Adrenal gland (tissue), 5 donors: Measurements from ENCODE around the gene MT1B.

Experiments used
- POLR2A ChIP-seq, 2 donors: fragments of 450-650 bp; IDR thresholded peaks; one replicate each; pipeline ENCODE4 v1.6.1; 2017; ENCODE audit warnings: antibody characterized with exemption in 2 of 2, mild to moderate bottlenecking in 2 of 2, moderate library complexity in 1 of 2
- TF ChIP-seq, protein P1 (sequence below), 6 experiments: fragments of 450-650 bp in 4 of 6; fragments of 200-600 bp in 2 of 6; sonication (generic) in 1 of 6; IDR thresholded peaks; 1 replicate in 5 of 6; 2 replicates in 1 of 6; pipeline versions ENCODE4 v1.5.1 to v1.8.0; 2016 to 2021; ENCODE audit warnings: antibody characterized with exemption in 6 of 6, mild to moderate bottlenecking in 2 of 6, moderate library complexity in 1 of 6
- donor health status: DM: no; HTN: no; CAD: no.

DNA sequence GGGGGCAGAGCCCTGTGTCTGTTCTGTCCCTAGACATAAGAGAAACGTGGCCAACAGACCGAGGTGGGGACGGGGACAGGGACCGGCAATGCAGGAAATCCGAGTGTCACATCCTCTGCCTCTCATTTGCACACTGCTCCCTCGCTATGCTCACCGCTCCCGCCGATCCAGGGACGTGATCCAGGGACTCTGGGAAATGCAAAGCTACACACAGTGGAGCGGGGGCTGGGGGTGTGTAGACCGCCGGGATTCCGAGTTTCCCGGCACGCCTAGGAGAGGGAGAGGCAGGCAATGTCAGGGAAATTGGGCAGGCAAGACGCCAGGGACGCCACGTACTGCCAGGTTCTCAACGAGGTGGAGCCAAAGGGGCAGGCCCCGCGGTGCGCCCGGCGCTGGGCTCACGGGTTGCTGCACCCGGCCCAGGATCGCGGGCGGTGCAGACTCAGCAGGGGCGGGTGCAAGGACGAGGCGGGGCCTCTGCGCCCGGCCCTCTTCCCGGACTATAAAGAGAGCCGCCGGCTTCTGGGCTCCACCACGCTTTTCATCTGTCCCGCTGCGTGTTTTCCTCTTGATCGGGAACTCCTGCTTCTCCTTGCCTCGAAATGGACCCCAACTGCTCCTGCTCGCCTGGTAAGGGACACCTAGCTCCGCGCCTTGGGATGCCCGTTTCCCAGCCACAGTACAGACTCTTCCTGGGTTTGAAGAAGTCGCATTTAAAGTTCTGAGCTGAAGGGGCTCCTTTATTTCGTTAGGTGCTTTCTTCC lies 30.4 kb downstream of the MT1B start, which contains the start of gene MT1X:
- TF ChIP-seq, protein P1, sequence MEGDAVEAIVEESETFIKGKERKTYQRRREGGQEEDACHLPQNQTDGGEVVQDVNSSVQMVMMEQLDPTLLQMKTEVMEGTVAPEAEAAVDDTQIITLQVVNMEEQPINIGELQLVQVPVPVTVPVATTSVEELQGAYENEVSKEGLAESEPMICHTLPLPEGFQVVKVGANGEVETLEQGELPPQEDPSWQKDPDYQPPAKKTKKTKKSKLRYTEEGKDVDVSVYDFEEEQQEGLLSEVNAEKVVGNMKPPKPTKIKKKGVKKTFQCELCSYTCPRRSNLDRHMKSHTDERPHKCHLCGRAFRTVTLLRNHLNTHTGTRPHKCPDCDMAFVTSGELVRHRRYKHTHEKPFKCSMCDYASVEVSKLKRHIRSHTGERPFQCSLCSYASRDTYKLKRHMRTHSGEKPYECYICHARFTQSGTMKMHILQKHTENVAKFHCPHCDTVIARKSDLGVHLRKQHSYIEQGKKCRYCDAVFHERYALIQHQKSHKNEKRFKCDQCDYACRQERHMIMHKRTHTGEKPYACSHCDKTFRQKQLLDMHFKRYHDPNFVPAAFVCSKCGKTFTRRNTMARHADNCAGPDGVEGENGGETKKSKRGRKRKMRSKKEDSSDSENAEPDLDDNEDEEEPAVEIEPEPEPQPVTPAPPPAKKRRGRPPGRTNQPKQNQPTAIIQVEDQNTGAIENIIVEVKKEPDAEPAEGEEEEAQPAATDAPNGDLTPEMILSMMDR (IDR thresholded peaks at IDR 0.05): no peak
- TF ChIP-seq POLR2A (IDR thresholded peaks at IDR 0.05): peak; percentile 97 to 98
